B cell (primary cell): ENCODE measurements around the gene CHST9. TPM values are rescaled to one million over a fixed set of nuclear protein-coding genes. Genes with fewer than 3 reads are reported as not detected.

Experiments
- ATAC-seq: fragments of 200-7000 bp; cut with Tn5 transposase; one replicate; pipeline ENCODE4 v1.10.0; 2021; ENCODE audit warnings: low read depth, mild to moderate bottlenecking, moderate number of reproducible peaks, moderate library complexity
- CTCF ChIA-PET: fragments of 350-600 bp; sonication (Branson Sonifier 250); formaldehyde crosslinking; loops from one replicate; lab custom pipeline; 2021; ENCODE audit warnings: antibody characterized with exemption, inconsistent platforms; lab: Charles Lee
- POLR2A ChIA-PET: fragments of 350-600 bp; sonication (Branson Sonifier 250); formaldehyde crosslinking; loops from one replicate; lab custom pipeline; 2021; ENCODE audit warnings: antibody characterized with exemption; lab: Charles Lee
- DNase-seq: peaks from one replicate; pipeline ENCODE4 v3.0.0; 2013
- H2AFZ ChIP-seq: 2 replicates; pipeline ENCODE4 v1.6.1; 2012; ENCODE audit warnings: mild to moderate bottlenecking, low read depth, low read length; ENCODE audit not compliant: insufficient read depth, poor library complexity, severe bottlenecking
- H3K27ac ChIP-seq, 2 donors: 1 replicate in 1 of 2; 2 replicates in 1 of 2; pipeline ENCODE4 v1.5.1; 2012 to 2013; ENCODE audit warnings: low read length in 2 of 2, mild to moderate bottlenecking in 2 of 2, moderate library complexity in 1 of 2
- H3K27me3 ChIP-seq, 4 experiments: fragments of 200-600 bp in 1 of 4; sonication (generic) in 1 of 4; replicated peaks in 1 of 4; 1 replicate in 2 of 4; 2 replicates in 2 of 4; pipeline versions ENCODE4 v1.6.1 to v1.7.0; 2013 to 2016; ENCODE audit warnings: low read length in 3 of 4, mild to moderate bottlenecking in 2 of 4, mixed read lengths in 1 of 4, moderate library complexity in 1 of 4; ENCODE audit not compliant: insufficient read depth in 4 of 4, control insufficient read depth in 3 of 4; ENCODE audit errors: control extremely low read depth in 1 of 4
- H3K36me3 ChIP-seq, 2 experiments: replicated peaks in 1 of 2; 1 replicate in 1 of 2; 2 replicates in 1 of 2; pipeline versions ENCODE4 v1.6.1 to v1.7.1; 2013; ENCODE audit warnings: low read length in 1 of 2; ENCODE audit not compliant: insufficient read depth in 2 of 2, control insufficient read depth in 1 of 2; ENCODE audit errors: control extremely low read depth in 1 of 2, extremely low read depth in 1 of 2
- H3K4me1 ChIP-seq, 2 donors: fragments of 200-600 bp in 1 of 2; sonication (generic) in 1 of 2; 1 replicate in 1 of 2; 2 replicates in 1 of 2; pipeline versions ENCODE4 v1.5.1 to v1.6.1; 2013 to 2017; ENCODE audit warnings: low read length in 2 of 2; ENCODE audit not compliant: control insufficient read depth in 2 of 2, insufficient read depth in 2 of 2
- H3K4me2 ChIP-seq: replicated peaks from 2 replicates; pipeline ENCODE3; 2012; ENCODE audit warnings: mild to moderate bottlenecking, low read depth, low read length; ENCODE audit not compliant: poor library complexity, severe bottlenecking
- H3K4me3 ChIP-seq, 5 experiments: fragments of 200-600 bp in 1 of 5; sonication (generic) in 1 of 5; 1 replicate in 3 of 5; 2 replicates in 2 of 5; pipeline versions ENCODE4 v1.5.1 to v1.7.0; 2011 to 2016; ENCODE audit warnings: low read length in 4 of 5, mild to moderate bottlenecking in 4 of 5, low read depth in 2 of 5, control low read depth in 1 of 5, moderate library complexity in 1 of 5; ENCODE audit not compliant: insufficient read depth in 1 of 5; ENCODE audit errors: control extremely low read depth in 1 of 5, extremely low read depth in 1 of 5
- H3K79me2 ChIP-seq: fragments of 200-600 bp; sonication (generic); one replicate; pipeline ENCODE4 v1.6.0; 2016; ENCODE audit warnings: low read length; ENCODE audit not compliant: control insufficient read depth, insufficient read depth
- H3K9ac ChIP-seq: fragments of 200-600 bp; sonication (generic); 2 replicates; pipeline ENCODE4 v1.6.1; 2017; ENCODE audit warnings: mild to moderate bottlenecking, low read length, moderate library complexity
- H3K9me3 ChIP-seq, 3 donors: one replicate each; pipeline versions ENCODE4 v1.6.1 to v1.7.1; 2013; ENCODE audit warnings: low read length in 2 of 3; ENCODE audit not compliant: control insufficient read depth in 2 of 3, insufficient read depth in 1 of 3; ENCODE audit errors: control extremely low read depth in 1 of 3
- H4K20me1 ChIP-seq: 2 replicates; pipeline ENCODE4 v1.6.0; 2012; ENCODE audit warnings: mild to moderate bottlenecking, low read length; ENCODE audit not compliant: insufficient read depth, control insufficient read depth, poor library complexity, severe bottlenecking
- H3K27ac Mint-ChIP-seq: one replicate; pipeline ENCODE4 v1.8.0; 2021; ENCODE audit warnings: mixed read lengths
- H3K27me3 Mint-ChIP-seq: one replicate; pipeline ENCODE4 v1.8.0; 2021; ENCODE audit warnings: mixed read lengths
- H3K4me1 Mint-ChIP-seq: one replicate; pipeline ENCODE4 v1.8.0; 2021; ENCODE audit warnings: mixed read lengths
- H3K4me3 Mint-ChIP-seq: one replicate; pipeline ENCODE4 v1.8.0; 2021; ENCODE audit warnings: mixed read lengths
- H3K9me3 Mint-ChIP-seq: one replicate; pipeline ENCODE4 v1.8.0; 2022; ENCODE audit warnings: mixed read lengths; ENCODE audit not compliant: insufficient read depth
- CTCF ChIP-seq: fragments of 200-600 bp; IDR thresholded peaks from one replicate; pipeline ENCODE4 v1.8.0; 2022; ENCODE audit warnings: antibody characterized with exemption, mild to moderate bottlenecking
- EZH2 ChIP-seq: IDR thresholded peaks from 2 replicates; pipeline ENCODE4 v1.6.1; 2012; ENCODE audit warnings: borderline replicate concordance, low read depth, mild to moderate bottlenecking, moderate library complexity, low read length; ENCODE audit not compliant: insufficient read depth, poor library complexity, severe bottlenecking
- WGBS: methylation state at CpG from one replicate; pipeline ENCODE4 v1.1.5; 2013; ENCODE audit warnings: missing lambda C conversion rate; ENCODE audit not compliant: insufficient coverage; 5-methylcytosine and 5-hydroxymethylcytosine counted together
- intact Hi-C: fragments of 100-400 bp; cut with micrococcal nuclease; formaldehyde crosslinking; loops from one replicate; pipeline ENCODE4 v1.10.0; 2022
- polyA plus RNA-seq: library from polyadenylated mRNA; depleted of rRNA; stranded (reverse); fragments of >200 nt; gene quantifications from 2 replicates; pipeline ENCODE4 v1.2.3, GENCODE V29; 2012
- total RNA-seq, 2 donors: library from RNA; stranded (reverse); fragments of 120-200 nt in 1 of 2; gene quantifications; 1 replicate in 1 of 2; 2 replicates in 1 of 2; pipeline versions ENCODE4 v1.2.3 to v1.2.4, GENCODE V29; 2013 to 2022

The CHST9 gene
- total and polyA plus RNA-seq, 2 donors (not counting 1 experiment from before 2014, with no cell fraction given), result not detected

- WGBS, result 33% methylated on average over 1 of the region's 2 CpGs
- ChIA-PET POLR2A (no interaction called here), CTCF (no interaction called here)
- peaks cover 4% of the 10 kb centered on the region for H3K27me3 Mint-ChIP-seq
- TF ChIP-seq CTCF, result no peak
- no peak for TF ChIP-seq EZH2
- no peak overlapping the region for H3K9ac ChIP-seq
- no peaks in the 10 kb centered on the region for H3K79me2 ChIP-seq
- intact Hi-C loops, result no loop called here
- no peak overlapping the region for H3K4me2 ChIP-seq
- H2AFZ ChIP-seq, result no peak overlapping the region
- H3K9me3 ChIP-seq, result peaks cover 0 to 3% (median 0%) of the 10 kb centered on the region in 3 donors
- H3K36me3 ChIP-seq, result no peaks in the 10 kb centered on the region
- H3K4me1 ChIP-seq, result no peaks in the 10 kb centered on the region
- no peak overlapping the region for H3K4me3 ChIP-seq
- H3K9me3 Mint-ChIP-seq, result no peaks in the 10 kb centered on the region
- no peaks in the 10 kb centered on the region for H4K20me1 ChIP-seq
- no peak overlapping the region for H3K4me3 Mint-ChIP-seq
- H3K27ac Mint-ChIP-seq, result no peak overlapping the region
- no peak overlapping the region for H3K27ac ChIP-seq
- ATAC-seq (no peak), DNase-seq (no peak)
- H3K4me1 Mint-ChIP-seq, result no peaks in the 10 kb centered on the region
- H3K27me3 ChIP-seq, result no peaks in the 10 kb centered on the region
Measured at GRCh38 chr18:27007880-27008279, 177.2 kb downstream of the CHST9 start.

- Mint-ChIP-seq H3K27me3 (peaks cover 4% of the 10 kb centered on the region), H3K9me3 (no peaks in the 10 kb centered on the region), H3K4me1 (no peaks in the 10 kb centered on the region), H3K4me3 (no peak overlapping the region), H3K27ac (no peak overlapping the region)
- Histone ChIP-seq H2AFZ (no peak overlapping the region), H3K4me1 (no peaks in the 10 kb centered on the region), H3K27me3 (no peaks in the 10 kb centered on the region), H3K9ac (no peak overlapping the region), H3K4me3 (no peak overlapping the region), H4K20me1 (no peaks in the 10 kb centered on the region), H3K36me3 (no peaks in the 10 kb centered on the region), H3K9me3 (no peaks in the 10 kb centered on the region), H3K27ac (no peak overlapping the region), H3K79me2 (no peaks in the 10 kb centered on the region), H3K4me2 (no peak overlapping the region)
- POLR2A ChIA-PET, result no interaction called here
- no peak for DNase-seq
- CTCF ChIA-PET, result no interaction called here
- TF ChIP-seq CTCF, result no peak
- no peak for TF ChIP-seq EZH2
- intact Hi-C loops, result loop anchor here (2.0 kb wide), 1 partner anchor 193 kb away; no protein-coding TSS in a partner anchor
- WGBS, result no CpG with 5 or more reads among the region's 1 CpG
- ATAC-seq, result no peak
Measured at GRCh38 chr18:27005589-27005988, 179.5 kb downstream of the CHST9 start.
